HG02981 (cell line): ENCODE measurements around the gene BCAS3.

ENCODE experiments used
- ATAC-seq: cut with Tn5 transposase; IDR thresholded peaks from one replicate; pipeline ENCODE4 v1.9.1; 2021; ENCODE audit warnings: mild to moderate bottlenecking, moderate library complexity; ENCODE audit not compliant: unreplicated experiment

The BCAS3 gene

GRCh38 chr17:61397086-61397842 lies 719.6 kb downstream of the BCAS3 start:
- no peak for ATAC-seq

DNA sequence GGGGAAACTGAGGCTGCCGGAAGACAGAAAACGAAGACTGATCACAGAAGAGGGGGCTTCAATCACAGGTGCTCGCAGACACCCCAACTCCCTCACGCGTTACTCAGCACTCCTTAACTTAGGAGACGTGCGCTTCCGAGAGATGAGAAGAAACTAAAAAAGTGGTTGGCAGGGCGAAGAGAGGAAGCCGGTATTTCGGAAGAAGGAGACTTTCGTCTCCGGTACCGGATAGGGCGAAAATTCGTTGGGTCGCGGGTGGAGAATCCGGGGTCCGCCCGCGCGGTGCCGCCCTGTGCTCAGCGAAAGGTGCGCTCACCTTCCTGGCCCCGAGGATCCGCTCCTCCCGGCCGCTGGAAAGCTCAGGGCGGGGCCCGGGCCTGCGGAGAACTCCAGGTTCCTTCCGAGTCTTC lies 721.1 kb downstream of the BCAS3 start:
- no peak for ATAC-seq

GRCh38 chr17:61399131-61400065 lies 721.7 kb downstream of the BCAS3 start, which contains the start of gene TBX2:
Gene TBX2, plus strand, starts transcription at chr17:61399843. Its CDS starts 334 bp downstream, at chr17:61400177.
- no peak for ATAC-seq

DNA sequence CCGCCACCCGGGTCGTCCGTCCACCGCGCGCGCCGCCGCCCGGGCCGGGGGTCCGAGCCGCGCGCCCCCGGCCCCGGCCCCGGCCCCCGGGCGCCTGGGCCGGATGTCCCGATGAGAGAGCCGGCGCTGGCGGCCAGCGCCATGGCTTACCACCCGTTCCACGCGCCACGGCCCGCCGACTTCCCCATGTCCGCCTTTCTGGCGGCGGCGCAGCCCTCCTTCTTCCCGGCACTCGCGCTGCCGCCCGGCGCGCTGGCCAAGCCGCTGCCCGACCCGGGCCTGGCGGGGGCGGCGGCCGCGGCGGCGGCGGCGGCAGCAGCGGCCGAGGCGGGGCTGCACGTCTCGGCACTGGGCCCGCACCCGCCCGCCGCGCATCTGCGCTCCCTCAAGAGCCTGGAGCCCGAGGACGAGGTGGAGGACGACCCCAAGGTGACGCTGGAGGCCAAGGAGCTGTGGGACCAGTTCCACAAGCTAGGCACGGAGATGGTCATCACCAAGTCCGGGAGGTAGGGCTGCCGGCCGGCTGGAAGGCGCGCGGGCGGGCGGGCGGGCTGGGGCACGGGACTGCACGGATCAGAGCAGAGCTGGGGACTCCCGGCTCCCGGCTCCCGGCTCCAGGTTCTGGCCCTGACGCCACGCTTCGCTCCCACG lies 722.5 kb downstream of the BCAS3 start:
- ATAC-seq = no peak

- no peak for ATAC-seq
Measured at GRCh38 chr17:61400717-61401388, 723.2 kb downstream of the BCAS3 start.

- no peak for ATAC-seq
Measured at GRCh38 chr17:61401389-61402072, 723.9 kb downstream of the BCAS3 start.

GRCh38 chr17:61402073-61402541 lies 724.5 kb downstream of the BCAS3 start:
- ATAC-seq = no peak

- no peak for ATAC-seq
Measured at GRCh38 chr17:61402978-61403800, 725.5 kb downstream of the BCAS3 start.

- no peak for ATAC-seq
Measured at GRCh38 chr17:61403801-61404662, 726.4 kb downstream of the BCAS3 start.

- no peak for ATAC-seq
Measured at GRCh38 chr17:61404663-61404912, 726.9 kb downstream of the BCAS3 start.

DNA sequence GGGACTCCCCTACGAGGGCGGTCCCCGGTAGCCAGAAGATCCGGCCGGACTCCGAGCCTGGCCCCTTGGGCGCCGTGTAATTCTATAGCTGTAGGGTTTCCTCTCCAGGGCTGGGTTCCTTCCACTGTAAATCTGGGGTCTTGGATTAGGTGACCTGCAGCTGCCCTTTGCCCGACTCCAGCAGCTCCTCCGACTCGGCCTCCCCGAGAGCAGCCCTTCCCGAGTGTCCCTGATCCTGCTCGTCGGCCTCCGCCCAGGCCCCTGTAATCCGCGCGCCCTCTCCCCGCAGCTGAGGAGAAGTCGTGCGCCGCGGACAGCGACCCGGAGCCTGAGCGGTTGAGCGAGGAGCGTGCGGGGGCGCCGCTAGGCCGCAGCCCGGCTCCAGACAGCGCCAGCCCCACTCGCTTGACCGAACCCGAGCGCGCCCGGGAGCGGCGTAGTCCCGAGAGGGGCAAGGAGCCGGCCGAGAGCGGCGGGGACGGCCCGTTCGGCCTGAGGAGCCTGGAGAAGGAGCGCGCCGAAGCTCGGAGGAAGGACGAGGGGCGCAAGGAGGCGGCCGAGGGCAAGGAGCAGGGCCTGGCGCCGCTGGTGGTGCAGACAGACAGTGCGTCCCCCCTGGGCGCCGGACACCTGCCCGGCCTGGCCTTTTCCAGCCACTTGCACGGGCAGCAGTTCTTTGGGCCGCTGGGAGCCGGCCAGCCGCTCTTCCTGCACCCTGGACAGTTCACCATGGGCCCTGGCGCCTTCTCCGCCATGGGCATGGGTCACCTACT lies 727.4 kb downstream of the BCAS3 start:
- no peak for ATAC-seq

GRCh38 chr17:61405686-61406536 lies 728.3 kb downstream of the BCAS3 start:
- no peak for ATAC-seq

- ATAC-seq = no peak
Measured at GRCh38 chr17:61406537-61406845, 728.8 kb downstream of the BCAS3 start.

- no peak for ATAC-seq
Measured at GRCh38 chr17:61406971-61407911, 729.6 kb downstream of the BCAS3 start.

GRCh38 chr17:61408151-61409041 lies 730.7 kb downstream of the BCAS3 start:
- no peak for ATAC-seq
